Measurements from ENCODE around the gene RBMS3.
"Not testable (repeated sequence)": the region's sequence is repeated elsewhere in the genome, so short reads cannot be mapped to it uniquely, and the experiment has no call there.

RBMS3 gene

DNA sequence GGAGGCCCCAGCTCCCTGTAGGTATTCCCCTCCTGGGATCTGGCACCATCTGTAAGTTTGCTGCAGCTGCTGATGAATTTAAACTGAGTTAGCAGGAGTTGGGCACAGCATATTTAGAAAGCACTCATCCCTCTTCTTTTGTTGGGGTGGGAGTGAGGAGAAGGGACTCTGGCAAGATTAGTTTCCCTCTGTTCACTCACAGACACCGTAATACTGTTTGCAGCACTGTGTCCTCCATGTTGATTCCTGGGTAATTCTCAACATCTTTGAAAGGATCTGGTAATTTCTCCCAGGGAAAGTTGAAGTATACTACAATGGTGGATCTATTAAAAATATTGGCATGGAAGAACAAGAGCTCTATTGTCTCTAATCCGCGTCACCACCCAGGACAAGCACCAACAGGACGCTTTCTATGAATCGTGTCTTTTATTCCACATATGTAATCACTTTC, 173.3 kb downstream of the RBMS3 start:
- H3K27ac ChIP-seq, result peak overlapping the region; percentile 64
- peak; percentile 69 for DNase-seq (ENCODE audit: low read depth, low spot score)

DNA sequence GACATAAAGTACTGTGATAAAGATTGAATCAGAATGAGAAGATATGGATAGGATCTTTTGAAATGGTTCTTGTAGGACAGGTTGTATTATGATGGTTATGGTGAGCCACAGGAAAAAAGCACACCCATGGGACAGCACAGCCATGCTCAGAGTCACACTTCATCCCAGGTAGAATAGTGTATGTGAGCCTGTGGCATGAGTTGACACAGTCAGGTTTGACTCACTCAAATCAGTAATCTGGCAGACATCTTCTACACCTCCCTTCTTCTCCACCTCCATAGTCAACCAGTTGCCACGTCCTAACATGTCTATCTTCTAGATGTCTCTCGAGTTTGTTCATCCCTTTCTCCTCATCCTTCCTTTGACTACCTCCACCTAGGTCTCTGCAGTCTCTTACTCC, 176.0 kb downstream of the RBMS3 start:
- H3K27ac ChIP-seq, result peak overlapping the region; percentile 22
- no peak for DNase-seq (ENCODE audit: low read depth, low spot score)

DNA sequence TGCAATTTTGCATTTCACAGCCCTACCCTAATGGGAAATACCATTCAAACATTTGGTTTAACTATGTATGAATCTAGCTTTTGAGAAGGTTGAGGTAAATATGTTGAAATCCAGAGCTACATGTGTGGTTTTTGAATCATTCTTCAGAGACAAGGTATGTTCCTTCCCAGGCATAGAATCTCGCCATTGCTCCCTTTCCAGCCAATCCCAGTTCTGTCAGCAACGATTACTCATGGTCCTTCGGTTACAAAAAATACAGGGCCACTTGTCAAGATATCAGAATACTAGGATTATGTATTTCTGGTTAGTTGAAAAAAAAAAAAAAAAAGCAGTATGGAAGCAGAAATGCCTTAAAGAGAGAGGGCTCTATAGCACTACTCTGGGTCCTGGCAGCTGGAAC, 182.4 kb downstream of the RBMS3 start:
- no peak for DNase-seq (ENCODE audit: low read depth, low spot score)
- no peak overlapping the region for H3K27ac ChIP-seq

DNA sequence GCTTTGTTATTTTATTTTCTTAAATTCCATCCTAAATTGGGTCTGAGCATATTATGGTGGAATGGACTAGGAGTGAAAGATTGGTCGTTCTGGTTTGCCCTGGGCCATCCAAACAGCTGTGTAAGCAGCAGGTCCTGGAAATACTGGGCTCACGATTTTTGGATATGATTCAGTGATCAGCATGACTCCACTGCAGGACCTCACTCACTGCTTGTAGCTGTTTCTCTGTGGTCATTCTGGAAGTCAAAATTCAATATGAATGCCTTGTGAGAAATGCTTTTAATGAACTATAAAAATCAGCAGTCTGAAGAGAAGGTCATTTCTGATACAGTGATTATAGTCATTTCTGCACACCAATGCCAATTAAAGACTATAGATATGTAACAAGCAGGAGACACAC, 185.0 kb downstream of the RBMS3 start:
- H3K27ac ChIP-seq, result no peak overlapping the region
- no peak for DNase-seq (ENCODE audit: low read depth, low spot score)

DNA sequence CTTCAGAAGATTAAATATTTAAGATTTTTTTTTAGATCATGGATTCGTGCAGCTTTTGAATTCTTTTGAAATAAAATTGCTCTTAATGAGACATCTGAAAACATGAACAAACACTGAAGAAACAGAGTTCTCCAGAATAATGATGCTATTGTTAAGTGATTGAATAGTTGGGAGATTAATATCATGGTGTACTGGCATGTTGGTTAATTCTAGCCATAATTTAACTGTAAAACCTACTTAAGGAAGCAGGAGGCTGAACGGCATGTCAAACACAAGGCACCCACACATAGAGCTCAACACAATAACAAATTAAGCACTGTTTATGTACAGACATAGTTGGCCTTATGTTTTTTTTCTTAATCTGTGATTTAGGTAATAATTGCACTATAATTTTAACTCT, 185.6 kb downstream of the RBMS3 start:
- DNase-seq (ENCODE audit: low read depth, low spot score), result no peak
- no peak overlapping the region for H3K27ac ChIP-seq

DNA sequence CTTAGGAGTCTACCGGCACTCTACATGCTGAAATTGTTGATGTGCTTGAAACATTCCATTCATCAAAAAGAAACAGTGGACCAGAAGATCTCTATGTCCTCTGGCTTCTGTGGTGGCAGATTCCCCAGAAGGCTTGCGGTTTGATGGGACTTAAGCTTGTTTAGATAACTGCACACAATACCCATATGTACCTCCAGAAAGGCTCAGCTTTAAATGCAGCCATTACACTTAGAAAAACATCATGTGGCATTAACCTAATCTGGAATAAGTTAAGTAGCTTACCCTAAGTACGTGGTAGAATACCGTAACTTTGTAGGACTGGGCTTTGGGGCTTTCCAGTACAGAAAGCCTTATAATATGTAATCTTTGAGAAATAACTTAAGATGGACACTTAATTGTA, 187.3 kb downstream of the RBMS3 start:
- H3K27ac ChIP-seq, result no peak overlapping the region
- DNase-seq (ENCODE audit: low read depth, low spot score), result no peak

DNA sequence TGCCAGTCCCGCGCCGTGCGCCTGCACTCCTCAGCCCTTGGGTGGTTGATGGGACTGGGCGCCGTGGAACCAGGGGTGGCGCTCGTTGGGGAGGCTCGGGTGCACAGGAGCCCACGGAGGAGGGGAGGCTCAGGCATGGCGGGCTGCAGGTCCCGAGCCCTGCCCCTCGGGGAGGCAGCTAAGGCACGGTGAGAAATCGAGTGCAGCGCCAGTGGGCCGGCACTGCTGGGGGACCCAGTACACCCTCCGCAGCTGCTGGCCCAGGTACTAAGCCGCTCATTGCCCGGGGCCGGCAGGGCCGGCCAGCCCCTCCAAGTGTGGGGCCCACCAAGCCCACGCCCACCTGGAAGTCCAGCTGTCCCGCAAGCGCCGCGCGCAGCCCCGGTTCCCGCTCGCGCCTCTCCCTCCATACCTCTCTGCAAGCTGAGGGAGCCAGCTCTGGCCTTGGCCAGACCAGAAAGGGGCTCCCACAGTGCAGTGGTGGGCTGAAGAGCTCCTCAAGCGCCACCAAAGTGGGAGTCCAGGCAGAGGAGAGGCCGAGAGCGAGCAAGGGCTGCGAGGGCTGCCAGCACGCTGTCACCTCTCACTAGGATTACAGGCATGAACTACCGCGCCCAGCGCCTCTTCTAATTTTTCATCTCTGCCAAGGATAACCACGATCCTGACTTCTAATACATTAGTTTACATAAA, 192.8 kb downstream of the RBMS3 start:
- not testable (repeated sequence) for H3K27ac ChIP-seq; DNase-seq (ENCODE audit: low read depth, low spot score)

DNA sequence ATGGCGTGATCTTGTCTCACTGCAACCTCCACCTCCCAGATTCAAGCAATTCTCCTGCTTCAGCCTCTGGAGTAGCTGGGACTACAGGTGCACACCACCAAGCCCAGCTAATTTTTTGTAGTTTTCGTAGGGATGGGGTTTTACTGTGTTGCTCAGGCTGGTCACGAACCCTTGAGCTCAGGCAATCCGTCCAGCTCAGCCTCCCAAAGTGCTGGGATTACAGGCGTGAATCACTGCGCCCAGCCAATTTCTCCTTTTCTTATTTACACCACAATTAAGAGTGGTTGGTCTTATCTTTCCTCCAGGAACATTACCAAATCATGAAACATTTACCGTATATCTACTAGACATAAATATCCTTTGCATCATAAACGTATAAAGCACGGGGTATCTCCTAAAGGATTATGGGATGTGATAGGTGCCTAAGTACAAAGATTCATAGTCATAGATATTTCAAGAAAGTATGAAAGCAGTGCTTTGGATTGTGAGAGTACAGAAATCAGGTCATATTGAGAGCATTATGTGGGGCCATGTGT, 194.5 kb downstream of the RBMS3 start:
- H3K27ac ChIP-seq, result no peak overlapping the region
- no peak for DNase-seq (ENCODE audit: low read depth, low spot score)

DNA sequence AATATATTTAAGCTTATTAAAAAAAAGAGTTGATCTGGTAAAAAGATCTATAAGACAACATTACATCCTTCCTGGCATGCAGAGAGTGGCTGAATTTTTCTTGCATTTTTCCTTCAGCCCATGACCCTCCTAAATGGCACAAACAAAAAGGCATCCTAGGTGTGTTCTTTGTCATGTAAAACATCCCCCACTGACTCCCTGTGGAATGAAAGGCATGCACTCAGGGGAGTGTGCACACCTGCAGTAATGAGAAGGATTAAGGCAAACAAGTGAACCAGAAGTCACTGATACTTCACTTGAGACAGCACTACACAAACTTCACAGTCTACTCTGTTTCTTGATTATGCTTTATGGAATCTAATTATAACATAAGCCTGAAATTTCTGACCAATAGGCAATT, 195.0 kb downstream of the RBMS3 start:
- H3K27ac ChIP-seq, result no peak overlapping the region
- no peak for DNase-seq (ENCODE audit: low read depth, low spot score)

DNA sequence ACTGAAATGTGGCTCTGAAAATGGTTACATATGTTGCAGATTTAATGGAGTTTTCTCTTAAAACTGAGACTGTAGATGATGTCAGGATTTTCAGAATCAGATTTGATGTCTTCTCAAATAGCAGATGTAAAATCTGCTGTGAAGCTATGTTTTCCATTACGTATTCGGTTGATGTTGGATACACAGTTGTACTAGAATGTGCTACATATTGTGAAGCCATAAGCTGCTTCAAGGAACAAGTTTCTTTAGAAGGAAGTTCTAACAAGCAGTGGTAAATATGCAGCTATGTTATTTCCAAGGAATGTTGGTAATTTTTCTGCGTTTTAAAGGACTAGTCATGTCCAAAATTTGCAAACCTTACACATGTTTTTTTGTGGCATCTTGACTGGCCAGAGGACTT, 197.7 kb downstream of the RBMS3 start:
- no peak overlapping the region for H3K27ac ChIP-seq
- DNase-seq (ENCODE audit: low read depth, low spot score), result no peak

DNA sequence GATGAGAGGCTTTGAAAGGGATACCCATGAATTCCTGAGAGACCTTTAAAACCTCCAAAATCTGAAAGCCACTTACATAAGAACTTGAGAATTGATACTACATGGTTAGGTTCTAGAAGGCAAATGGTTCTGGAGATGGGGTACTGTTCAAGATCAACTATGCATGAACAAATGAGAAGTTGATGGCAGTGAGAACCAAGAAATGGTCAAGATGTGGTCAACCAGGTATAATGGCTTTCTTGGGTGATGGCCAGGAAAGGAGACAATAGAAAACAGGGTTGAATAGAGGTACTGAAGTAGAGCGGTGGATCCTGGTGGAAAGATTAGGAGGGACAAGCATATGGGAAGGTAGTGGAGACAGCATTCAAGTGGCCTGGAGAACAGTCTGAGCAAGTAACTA, 200.4 kb downstream of the RBMS3 start:
- no peak for DNase-seq (ENCODE audit: low read depth, low spot score)
- H3K27ac ChIP-seq, result no peak overlapping the region

DNA sequence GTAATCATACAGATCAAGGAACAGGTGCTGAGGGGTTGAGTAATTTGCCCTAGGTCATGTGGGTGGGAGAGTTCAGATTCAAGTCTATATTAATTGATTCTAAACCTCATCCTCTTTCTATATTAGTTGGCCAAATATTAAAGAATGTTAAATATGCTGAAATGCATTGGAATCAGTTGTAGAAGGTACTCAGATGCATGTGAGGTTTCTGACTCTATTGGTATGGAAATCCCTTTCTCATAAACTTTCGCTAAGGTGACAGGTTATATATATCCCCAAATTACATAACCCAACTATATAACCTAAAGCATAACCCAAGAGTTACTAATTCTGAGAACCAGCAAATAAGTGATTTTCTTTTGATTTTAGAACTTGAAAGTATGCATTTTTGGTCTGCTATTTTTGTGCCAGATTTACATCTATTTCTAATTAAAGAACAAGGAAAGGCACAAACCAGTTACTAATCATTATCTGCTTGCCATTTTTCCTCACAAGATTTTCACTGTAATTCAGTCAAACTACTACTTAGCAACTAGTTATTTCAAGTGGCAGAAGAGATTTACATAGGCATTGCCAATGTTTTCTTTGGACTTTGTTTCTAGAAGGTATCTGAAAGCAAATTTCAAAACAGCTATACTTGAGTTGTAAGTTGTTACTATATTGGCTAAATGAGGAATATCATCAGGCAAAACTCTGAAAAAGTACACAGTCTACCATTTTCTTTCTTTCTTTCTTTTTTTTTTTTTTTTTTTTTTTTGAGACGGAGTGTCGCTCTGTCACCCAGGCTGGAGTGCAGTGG, 201.3 kb downstream of the RBMS3 start:
- DNase-seq (ENCODE audit: low read depth, low spot score), result no peak
- no peak overlapping the region for H3K27ac ChIP-seq

DNA sequence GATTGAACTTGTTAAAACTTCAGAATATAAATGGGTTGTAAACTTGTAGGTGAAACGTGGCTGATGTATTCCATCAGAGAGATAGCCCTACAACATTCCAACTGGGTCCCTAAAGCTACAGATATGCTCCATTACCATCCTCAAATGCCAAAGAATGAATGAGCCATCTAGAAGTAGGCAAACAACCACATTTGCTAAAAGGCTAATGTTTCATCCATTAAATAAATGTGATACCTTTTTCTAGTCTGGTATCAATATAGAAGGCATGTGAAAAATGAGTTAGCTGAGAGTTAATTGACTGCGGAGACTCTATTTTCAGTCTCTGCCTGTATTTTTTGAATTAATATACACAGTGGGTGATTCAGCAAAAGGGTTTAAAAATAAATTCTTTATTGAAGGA, 203.8 kb downstream of the RBMS3 start:
- no peak overlapping the region for H3K27ac ChIP-seq
- no peak for DNase-seq (ENCODE audit: low read depth, low spot score)

DNA sequence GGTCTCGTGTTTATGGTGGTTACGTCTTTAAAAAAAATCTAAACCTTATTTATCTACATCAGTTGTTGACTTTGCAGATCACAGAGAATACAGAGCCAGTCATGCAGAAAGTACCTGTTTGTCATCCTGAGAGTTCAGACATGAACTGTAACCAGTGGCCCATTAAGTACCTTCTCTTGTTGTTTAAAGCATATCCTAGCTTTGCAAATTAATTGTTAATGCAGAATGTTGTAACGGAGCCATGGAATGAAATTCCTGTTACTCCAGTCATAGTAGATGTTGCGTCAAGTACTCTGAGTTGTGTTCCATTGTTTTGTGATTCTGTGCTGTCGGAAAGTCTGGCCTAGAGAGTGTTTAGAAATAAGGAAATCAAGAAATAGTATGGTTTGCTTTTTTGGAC, 205.2 kb downstream of the RBMS3 start:
- peak; percentile 71 for DNase-seq (ENCODE audit: low read depth, low spot score)
- peak overlapping the region; percentile 68 for H3K27ac ChIP-seq

DNA sequence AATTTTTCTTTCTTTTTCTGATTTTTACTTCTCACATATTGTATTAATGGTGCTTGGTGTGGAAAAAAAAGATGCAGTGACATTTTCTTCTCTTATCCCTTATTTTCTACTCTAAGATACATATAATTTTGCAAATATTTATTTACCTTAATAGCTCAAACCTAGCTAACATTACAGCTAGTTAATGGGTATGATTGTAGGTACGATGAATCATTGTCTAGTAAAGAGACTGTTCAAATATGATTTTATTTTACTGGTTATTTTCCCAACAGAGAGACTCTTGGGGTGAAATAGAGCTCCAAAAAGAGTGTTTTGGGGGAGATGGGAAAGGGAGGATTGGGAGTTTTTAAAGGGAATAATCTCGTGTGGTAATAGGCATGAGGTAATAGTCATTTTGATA, 206.0 kb downstream of the RBMS3 start:
- no peak for DNase-seq (ENCODE audit: low read depth, low spot score)
- peak overlapping the region; percentile 68 for H3K27ac ChIP-seq

DNA sequence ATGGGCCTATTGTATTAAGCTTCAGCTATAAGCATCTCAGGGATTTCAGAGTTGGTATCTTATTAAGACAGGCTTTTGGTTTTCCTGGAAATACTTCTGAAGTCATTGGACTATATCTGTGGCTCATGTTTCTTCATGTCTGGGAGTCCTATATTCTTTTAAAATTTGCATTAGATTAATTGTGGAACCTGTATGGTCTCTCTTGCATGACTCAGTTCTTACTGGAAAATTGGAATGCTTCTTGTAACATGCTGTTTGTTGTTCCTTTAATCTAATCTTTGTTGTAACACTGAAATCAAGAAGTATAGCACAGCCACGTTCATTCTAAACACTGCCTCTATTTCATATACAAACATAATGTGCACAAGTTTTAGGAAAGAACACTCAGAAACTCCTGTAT, 208.1 kb downstream of the RBMS3 start:
- no peak for DNase-seq (ENCODE audit: low read depth, low spot score)
- H3K27ac ChIP-seq, result peak overlapping the region; percentile 14

DNA sequence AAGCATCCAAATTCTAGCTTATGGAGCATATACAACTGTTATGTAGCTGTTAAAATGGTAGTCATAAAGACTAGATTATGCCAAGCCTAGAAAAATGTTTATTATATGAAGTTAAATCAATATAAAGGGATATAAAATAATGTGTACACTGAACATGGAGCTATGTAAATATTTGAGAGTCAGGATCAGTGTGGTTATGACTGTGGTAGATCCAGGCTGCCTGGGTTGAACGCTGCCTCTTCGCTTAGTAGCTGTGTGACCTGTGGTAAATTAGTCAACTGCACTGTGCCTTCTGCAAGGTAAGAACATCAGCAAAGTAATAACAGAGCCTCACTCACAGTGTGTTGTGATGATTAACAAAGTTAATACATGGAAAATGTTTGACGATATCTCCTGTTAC, 212.2 kb downstream of the RBMS3 start:
- no peak for DNase-seq (ENCODE audit: low read depth, low spot score)
- H3K27ac ChIP-seq, result no peak overlapping the region

DNA sequence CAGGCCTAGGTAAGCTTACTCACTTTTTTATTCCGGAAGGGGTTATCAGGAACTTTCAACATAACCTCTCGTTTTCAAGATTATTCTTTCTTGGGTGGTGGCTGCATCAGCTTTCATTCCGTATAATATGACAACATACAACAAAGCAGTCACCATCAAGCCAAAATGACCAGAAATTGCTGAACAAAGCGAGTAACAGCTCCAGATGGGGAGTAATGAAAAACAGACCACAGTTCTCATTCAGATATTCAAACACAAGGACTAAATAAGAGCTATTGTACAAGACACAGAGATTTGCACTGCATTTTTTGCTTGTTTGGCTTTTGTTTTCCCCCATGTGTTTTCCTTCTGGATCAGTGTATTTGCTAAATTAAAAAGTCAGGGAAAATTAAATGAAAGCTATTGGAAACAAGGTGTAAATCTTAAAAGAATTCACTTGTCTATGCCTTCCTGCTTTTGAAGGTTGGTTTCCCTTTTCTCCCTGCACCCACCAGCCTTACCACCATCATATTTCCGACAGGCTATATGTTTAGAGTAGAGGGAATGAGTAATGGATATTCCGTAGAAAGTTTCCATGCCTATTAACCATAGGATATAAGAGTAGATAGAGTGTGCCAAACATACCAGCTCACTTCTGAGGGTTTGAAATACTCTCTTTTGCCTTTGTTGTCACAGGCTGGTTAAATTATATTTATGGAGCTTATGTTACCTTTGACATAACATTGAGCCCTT, 213.6 kb downstream of the RBMS3 start:
- DNase-seq (ENCODE audit: low read depth, low spot score), result no peak

DNA sequence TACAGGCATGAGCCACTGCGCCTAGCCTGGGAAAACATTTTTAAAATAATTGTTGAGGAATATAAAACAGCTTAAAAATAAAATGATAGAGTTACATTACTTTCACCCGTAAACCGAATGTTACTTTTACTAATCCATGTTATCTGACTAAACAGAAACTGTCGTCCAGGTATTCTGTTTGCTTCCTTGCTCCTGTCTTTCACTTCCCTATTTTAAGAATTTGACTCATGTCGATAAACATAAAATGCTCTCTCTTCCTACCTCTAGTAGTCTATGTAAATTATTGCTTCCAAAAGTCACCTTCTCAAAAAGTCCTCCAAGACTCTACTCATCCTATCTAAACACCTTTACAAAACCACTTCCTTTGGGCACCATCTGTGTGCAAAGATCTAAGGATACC, 216.4 kb downstream of the RBMS3 start:
- no peak for DNase-seq (ENCODE audit: low read depth, low spot score)
- H3K27ac ChIP-seq, result no peak overlapping the region

More for the DNA sequence above, 213.6 kb downstream of the RBMS3 start:
- no peak overlapping the region for H3K27ac ChIP-seq

DNA sequence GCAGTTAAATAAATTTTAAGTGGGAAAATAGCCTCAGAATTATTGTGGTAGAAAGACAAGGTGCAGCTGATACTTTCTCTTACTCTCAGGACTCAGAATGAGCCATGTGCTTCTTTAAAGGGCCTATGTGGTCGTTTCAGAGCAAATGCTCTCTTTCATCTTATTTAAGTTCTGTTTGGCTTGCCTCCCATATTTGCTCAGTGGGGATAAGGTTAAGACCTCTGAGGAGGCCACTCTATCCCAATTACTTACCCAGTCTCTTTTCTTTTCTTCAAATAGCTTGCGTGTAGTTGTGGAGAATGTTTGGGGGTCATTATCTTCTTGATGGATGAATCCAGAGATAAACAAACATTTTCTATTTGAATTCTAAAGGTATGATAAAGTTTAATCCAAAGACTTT, 221.9 kb downstream of the RBMS3 start:
- no peak for DNase-seq (ENCODE audit: low read depth, low spot score)
- H3K27ac ChIP-seq, result no peak overlapping the region

DNA sequence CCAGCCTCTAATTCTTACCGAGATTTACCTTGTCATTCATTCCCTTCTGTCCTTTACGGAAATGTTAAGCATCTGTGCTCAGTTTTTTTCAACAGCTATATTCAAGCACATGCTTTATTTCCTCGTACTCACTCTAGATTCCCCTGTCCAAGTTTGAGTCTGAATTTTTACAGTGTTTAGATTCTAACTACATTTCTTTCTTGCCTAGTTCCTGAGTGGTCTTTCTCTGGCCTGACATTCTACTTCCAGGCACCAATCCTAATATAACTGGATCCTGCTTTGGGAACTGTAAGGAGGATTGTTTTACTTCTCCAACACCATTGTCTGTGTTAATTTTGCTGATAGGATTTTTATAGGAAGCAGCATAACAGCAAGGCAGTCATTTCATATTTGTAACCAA, 222.4 kb downstream of the RBMS3 start:
- DNase-seq (ENCODE audit: low read depth, low spot score), result no peak
- H3K27ac ChIP-seq, result no peak overlapping the region
